ENCODE results near the gene ACBD4. TPM values are rescaled to one million over a fixed set of nuclear protein-coding genes. Genes with fewer than 3 reads are reported as not detected.

The ACBD4 gene
- total and polyA plus RNA-seq, 5 donors from 2014 or later, result 13.8 to 23.6 (median 15.6) TPM

DNA sequence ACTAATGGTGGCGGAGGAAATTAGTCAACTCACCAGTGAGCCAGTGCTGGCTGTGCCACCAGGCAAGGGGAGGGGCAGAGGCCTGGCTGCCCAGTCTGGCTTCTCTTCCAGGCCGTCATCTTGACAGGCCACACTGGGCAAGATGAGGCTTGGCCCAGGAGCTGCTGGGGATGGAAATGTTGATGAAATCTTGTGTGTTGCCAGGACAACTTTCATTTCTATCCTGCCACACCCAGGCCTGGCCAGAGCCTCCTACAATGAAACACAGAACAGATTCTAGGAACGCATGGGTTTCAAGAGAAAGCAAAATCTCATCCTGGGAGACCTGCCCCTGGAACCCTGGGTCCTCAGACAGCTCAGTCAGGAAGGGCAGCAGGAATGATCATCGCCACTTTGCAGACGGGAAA lies 35.4 kb downstream of the ACBD4 start:
- no peak overlapping the region for H3K4me3 ChIP-seq (ENCODE audit: low read depth, low read length)
- peak overlapping the region in 2 of 4 donors; percentile 15 to 56 for H3K4me3 Mint-ChIP-seq
- H3K27me3 Mint-ChIP-seq, result no peaks in the 10 kb centered on the region
- H3K4me1 Mint-ChIP-seq, result peaks cover 0 to 28% (median 5%) of the 10 kb centered on the region in 4 donors
- ATAC-seq (ENCODE audit: low read depth in 2 of 2) (no peak), DNase-seq (no peak)
- H3K36me3 Mint-ChIP-seq, result no peaks in the 10 kb centered on the region
- H3K36me3 ChIP-seq (ENCODE audit: control insufficient read depth, insufficient read depth, low read length), result no peaks in the 10 kb centered on the region
- H3K9me3 Mint-ChIP-seq, result no peaks in the 10 kb centered on the region
- H3K27ac Mint-ChIP-seq, result peak overlapping the region in 1 of 3 donors; percentile 76
- H3K27me3 ChIP-seq (ENCODE audit: control insufficient read depth, insufficient read depth, low read length), result no peaks in the 10 kb centered on the region
- no peak overlapping the region for H3K27ac ChIP-seq (ENCODE audit: insufficient read depth, low read length, poor library complexity, severe bottlenecking)
- H3K9me3 ChIP-seq (ENCODE audit: control insufficient read depth in 2 of 2, low read length in 2 of 2), result no peaks in the 10 kb centered on the region
- peaks cover 19% of the 10 kb centered on the region for H3K4me1 ChIP-seq (ENCODE audit: control insufficient read depth, insufficient read depth, low read length, poor library complexity, severe bottlenecking)

DNA sequence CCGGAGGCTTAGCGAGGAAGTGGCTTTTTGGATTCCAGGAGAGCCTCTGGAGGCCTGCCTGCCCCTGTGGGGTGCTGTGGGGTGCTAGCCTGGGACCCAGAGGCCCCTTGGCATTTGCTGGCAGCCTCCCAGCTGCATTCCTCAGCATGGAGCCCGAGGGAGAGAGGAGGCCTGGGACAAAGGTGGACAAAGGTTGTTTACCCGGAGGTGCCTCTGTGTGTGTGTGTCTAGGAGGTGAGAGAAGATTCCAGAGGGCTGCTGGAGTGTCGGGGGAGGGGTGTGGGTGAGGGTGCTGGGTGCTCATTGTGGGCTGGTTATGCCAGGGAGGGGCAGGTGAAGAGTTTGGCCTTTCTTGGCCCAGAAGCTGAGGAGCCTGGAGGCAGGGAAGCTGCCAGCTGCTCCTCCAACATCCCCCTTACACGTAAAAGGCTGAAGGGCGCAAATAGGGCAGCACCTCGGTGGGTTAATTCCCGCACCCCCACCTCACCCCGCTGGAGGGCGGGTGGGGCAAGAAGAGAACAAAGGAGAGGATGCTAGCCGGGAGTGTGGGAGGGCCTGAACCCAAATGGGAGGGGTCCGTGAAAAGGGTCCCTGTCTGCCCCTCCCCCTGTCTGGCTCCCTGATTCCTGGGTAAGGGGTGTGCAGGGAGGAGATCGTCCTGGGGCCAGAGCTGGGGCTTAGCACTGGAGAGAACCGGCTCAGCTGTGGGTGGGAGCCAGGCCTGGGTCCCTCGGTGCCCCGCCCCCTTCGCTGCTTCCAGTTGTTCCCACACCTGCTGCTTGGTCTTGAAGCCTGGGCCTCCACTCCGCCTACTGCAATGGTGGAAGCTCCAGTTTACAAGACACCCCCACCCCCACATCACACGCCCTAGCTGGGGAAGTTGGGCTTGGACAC lies 36.1 kb downstream of the ACBD4 start:
- H3K27ac ChIP-seq (ENCODE audit: insufficient read depth, low read length, poor library complexity, severe bottlenecking), result no peak overlapping the region
- no peaks in the 10 kb centered on the region for H3K27me3 Mint-ChIP-seq
- no peaks in the 10 kb centered on the region for H3K9me3 Mint-ChIP-seq
- H3K4me1 ChIP-seq (ENCODE audit: control insufficient read depth, insufficient read depth, low read length, poor library complexity, severe bottlenecking), result peaks cover 19% of the 10 kb centered on the region
- no peaks in the 10 kb centered on the region for H3K36me3 Mint-ChIP-seq
- peak overlapping the region in 2 of 3 donors; percentile 76 to 90 for H3K27ac Mint-ChIP-seq
- DNase-seq (no peak), ATAC-seq (ENCODE audit: low read depth in 2 of 2) (no peak)
- H3K27me3 ChIP-seq (ENCODE audit: control insufficient read depth, insufficient read depth, low read length), result no peaks in the 10 kb centered on the region
- H3K4me3 ChIP-seq (ENCODE audit: low read depth, low read length), result no peak overlapping the region
- H3K9me3 ChIP-seq (ENCODE audit: control insufficient read depth in 2 of 2, low read length in 2 of 2), result no peaks in the 10 kb centered on the region
- no peaks in the 10 kb centered on the region for H3K36me3 ChIP-seq (ENCODE audit: control insufficient read depth, insufficient read depth, low read length)
- H3K4me1 Mint-ChIP-seq, result peaks cover 0 to 28% (median 5%) of the 10 kb centered on the region in 4 donors
- peak overlapping the region in 2 of 4 donors; percentile 19 to 64 for H3K4me3 Mint-ChIP-seq

DNA sequence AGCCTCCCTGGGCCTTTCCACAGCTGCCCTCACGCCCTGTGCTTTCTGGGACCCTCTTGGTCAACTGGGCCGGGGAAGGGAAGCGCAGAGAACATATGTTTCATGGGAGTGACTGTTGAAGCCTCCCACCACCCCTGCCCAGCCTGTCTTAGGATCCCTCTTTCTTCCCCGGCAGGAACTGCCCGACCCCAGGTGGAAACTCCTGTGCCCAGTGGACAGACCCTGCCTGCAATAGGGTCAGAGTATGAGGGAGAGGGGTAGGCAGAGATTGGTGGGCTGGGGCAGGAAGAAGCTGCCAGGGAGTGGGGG lies 36.7 kb downstream of the ACBD4 start:
- Histone ChIP-seq H3K36me3 (ENCODE audit: control insufficient read depth, insufficient read depth, low read length) (no peaks in the 10 kb centered on the region), H3K27me3 (ENCODE audit: control insufficient read depth, insufficient read depth, low read length) (no peaks in the 10 kb centered on the region), H3K4me1 (ENCODE audit: control insufficient read depth, insufficient read depth, low read length, poor library complexity, severe bottlenecking) (peaks cover 19% of the 10 kb centered on the region), H3K27ac (ENCODE audit: insufficient read depth, low read length, poor library complexity, severe bottlenecking) (peak overlapping the region; percentile 49), H3K9me3 (ENCODE audit: control insufficient read depth in 2 of 2, low read length in 2 of 2) (no peaks in the 10 kb centered on the region), H3K4me3 (ENCODE audit: low read depth, low read length) (no peak overlapping the region)
- no peak for ATAC-seq (ENCODE audit: low read depth in 2 of 2)
- Mint-ChIP-seq H3K4me1 (peaks cover 0 to 28% (median 5%) of the 10 kb centered on the region in 4 donors), H3K4me3 (peak overlapping the region in 2 of 4 donors; percentile 19 to 64), H3K36me3 (no peaks in the 10 kb centered on the region), H3K9me3 (no peaks in the 10 kb centered on the region), H3K27me3 (no peaks in the 10 kb centered on the region), H3K27ac (peak overlapping the region in 1 of 3 donors; percentile 93)
- DNase-seq, result no peak

- Histone ChIP-seq H3K4me3 (ENCODE audit: low read depth, low read length) (no peak overlapping the region), H3K27ac (ENCODE audit: insufficient read depth, low read length, poor library complexity, severe bottlenecking) (peak overlapping the region; percentile 49), H3K4me1 (ENCODE audit: control insufficient read depth, insufficient read depth, low read length, poor library complexity, severe bottlenecking) (peaks cover 19% of the 10 kb centered on the region), H3K9me3 (ENCODE audit: control insufficient read depth in 2 of 2, low read length in 2 of 2) (no peaks in the 10 kb centered on the region), H3K36me3 (ENCODE audit: control insufficient read depth, insufficient read depth, low read length) (no peaks in the 10 kb centered on the region), H3K27me3 (ENCODE audit: control insufficient read depth, insufficient read depth, low read length) (no peaks in the 10 kb centered on the region)
- no peaks in the 10 kb centered on the region for H3K27me3 Mint-ChIP-seq
- peak; percentile 27 to 76 (median 48) for DNase-seq
- ATAC-seq (ENCODE audit: low read depth in 2 of 2), result peak; percentile 64 to 75
- peak overlapping the region; percentile 87 to 97 (median 95) for H3K27ac Mint-ChIP-seq
- no peaks in the 10 kb centered on the region for H3K36me3 Mint-ChIP-seq
- H3K4me1 Mint-ChIP-seq, result peaks cover 0 to 28% (median 5%) of the 10 kb centered on the region in 4 donors
- H3K4me3 Mint-ChIP-seq, result peak overlapping the region; percentile 68 to 87 (median 81)
- no peaks in the 10 kb centered on the region for H3K9me3 Mint-ChIP-seq
Observed at GRCh38 chr17:45172541-45173286, 37.2 kb downstream of the ACBD4 start.

DNA sequence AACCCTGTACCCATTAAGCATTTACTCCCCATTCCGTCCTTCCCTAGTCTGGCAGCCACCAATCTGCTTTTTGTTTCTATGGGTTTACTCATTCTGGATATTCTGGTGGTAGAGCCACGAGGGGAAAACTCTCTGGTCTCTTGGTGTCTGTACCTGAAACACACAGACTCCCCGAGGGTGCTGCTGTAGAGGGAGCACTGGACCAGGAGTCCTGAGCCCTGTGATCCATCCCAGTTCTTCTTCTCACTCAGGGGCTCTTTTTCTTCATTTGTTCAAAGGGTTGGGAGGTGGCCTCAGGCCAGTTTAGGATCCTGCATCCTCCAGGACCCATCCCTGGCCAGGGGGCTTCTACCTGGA lies 40.2 kb downstream of the ACBD4 start:
- Histone ChIP-seq H3K27ac (ENCODE audit: insufficient read depth, low read length, poor library complexity, severe bottlenecking) (no peak overlapping the region), H3K27me3 (ENCODE audit: control insufficient read depth, insufficient read depth, low read length) (no peaks in the 10 kb centered on the region), H3K4me1 (ENCODE audit: control insufficient read depth, insufficient read depth, low read length, poor library complexity, severe bottlenecking) (peaks cover 19% of the 10 kb centered on the region), H3K9me3 (ENCODE audit: control insufficient read depth in 2 of 2, low read length in 2 of 2) (no peaks in the 10 kb centered on the region), H3K36me3 (ENCODE audit: control insufficient read depth, insufficient read depth, low read length) (no peaks in the 10 kb centered on the region), H3K4me3 (ENCODE audit: low read depth, low read length) (no peak overlapping the region)
- ATAC-seq (ENCODE audit: low read depth in 2 of 2) (no peak), DNase-seq (no peak)
- Mint-ChIP-seq H3K36me3 (no peaks in the 10 kb centered on the region), H3K4me3 (no peak overlapping the region), H3K4me1 (peaks cover 0 to 27% (median 5%) of the 10 kb centered on the region in 4 donors), H3K9me3 (no peaks in the 10 kb centered on the region), H3K27me3 (no peaks in the 10 kb centered on the region), H3K27ac (peak overlapping the region in 1 of 3 donors; percentile 62)

DNA sequence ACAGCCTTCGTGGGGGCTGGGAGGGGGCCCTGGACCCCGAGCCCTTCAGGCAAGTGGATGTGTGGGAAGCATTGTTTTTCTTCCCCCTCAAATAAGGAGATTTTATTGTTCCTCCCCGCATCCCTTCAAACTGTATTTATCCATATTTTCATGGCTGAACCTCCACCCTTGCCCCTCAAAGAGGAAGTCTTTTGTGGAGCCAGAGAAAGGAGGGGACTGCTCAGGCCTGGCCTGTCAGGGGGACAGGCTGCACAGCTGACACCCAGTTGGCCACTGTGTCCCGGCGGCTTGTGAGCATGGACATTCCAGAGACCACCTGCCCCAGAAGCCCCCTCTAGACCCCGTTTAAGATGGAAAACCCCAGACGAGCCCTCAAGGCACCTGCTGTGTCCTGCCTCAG lies 42.1 kb downstream of the ACBD4 start:
- no peak for ATAC-seq (ENCODE audit: low read depth in 2 of 2)
- no peak overlapping the region for H3K27ac ChIP-seq (ENCODE audit: insufficient read depth, low read length, poor library complexity, severe bottlenecking)
- no peaks in the 10 kb centered on the region for H3K9me3 ChIP-seq (ENCODE audit: control insufficient read depth in 2 of 2, low read length in 2 of 2)
- Mint-ChIP-seq H3K27ac (no peak overlapping the region), H3K27me3 (no peaks in the 10 kb centered on the region), H3K36me3 (no peaks in the 10 kb centered on the region), H3K9me3 (no peaks in the 10 kb centered on the region), H3K4me1 (peaks cover 0 to 10% (median 5%) of the 10 kb centered on the region in 4 donors), H3K4me3 (peak overlapping the region in 1 of 4 donors; percentile 58)
- DNase-seq, result no peak
- H3K4me3 ChIP-seq (ENCODE audit: low read depth, low read length), result no peak overlapping the region
- peaks cover 8% of the 10 kb centered on the region for H3K4me1 ChIP-seq (ENCODE audit: control insufficient read depth, insufficient read depth, low read length, poor library complexity, severe bottlenecking)
- H3K36me3 ChIP-seq (ENCODE audit: control insufficient read depth, insufficient read depth, low read length), result no peaks in the 10 kb centered on the region
- no peaks in the 10 kb centered on the region for H3K27me3 ChIP-seq (ENCODE audit: control insufficient read depth, insufficient read depth, low read length)

- Histone ChIP-seq H3K27me3 (ENCODE audit: control insufficient read depth, insufficient read depth, low read length) (no peaks in the 10 kb centered on the region), H3K4me3 (ENCODE audit: low read depth, low read length) (no peak overlapping the region), H3K36me3 (ENCODE audit: control insufficient read depth, insufficient read depth, low read length) (no peaks in the 10 kb centered on the region), H3K4me1 (ENCODE audit: control insufficient read depth, insufficient read depth, low read length, poor library complexity, severe bottlenecking) (no peaks in the 10 kb centered on the region), H3K9me3 (ENCODE audit: control insufficient read depth in 2 of 2, low read length in 2 of 2) (no peaks in the 10 kb centered on the region), H3K27ac (ENCODE audit: insufficient read depth, low read length, poor library complexity, severe bottlenecking) (no peak overlapping the region)
- Mint-ChIP-seq H3K9me3 (no peaks in the 10 kb centered on the region), H3K36me3 (no peaks in the 10 kb centered on the region), H3K27me3 (peaks cover 9% of the 10 kb centered on the region), H3K4me1 (no peaks in the 10 kb centered on the region), H3K4me3 (no peak overlapping the region), H3K27ac (peak overlapping the region in 1 of 3 donors; percentile 53)
- no peak for ATAC-seq (ENCODE audit: low read depth in 2 of 2)
- no peak for DNase-seq
Observed at GRCh38 chr17:45184144-45184543, 48.7 kb downstream of the ACBD4 start.
